Measurements from ENCODE around the gene PCDHA7. TPM values are rescaled to one million over a fixed set of nuclear protein-coding genes. Genes with fewer than 3 reads are reported as not detected.
"Not testable (repeated sequence)": the region's sequence is repeated elsewhere in the genome, so short reads cannot be mapped to it uniquely, and the experiment has no call there.

PCDHA7 gene
- total RNA-seq, 4 donors from 2014 or later, result 0.12 to 1.4 (median 0.86) TPM

GRCh38 chr5:140808889-140809291, 25.2 kb upstream of the PCDHA7 start:
- TF ChIP-seq CTCF (IDR thresholded peaks at IDR 0.05), result no peak
- no peak for ATAC-seq (ENCODE audit: low FRiP score)
- DNase-seq (ENCODE audit: low spot score), result no peak

GRCh38 chr5:140821375-140822280, 12.4 kb upstream of the PCDHA7 start, which contains the start of gene PCDHA5:
PCDHA5 (plus strand) TSS chr5:140821613.
- ATAC-seq (ENCODE audit: low FRiP score), result no peak
- DNase-seq (ENCODE audit: low spot score), result no peak
- no peak for TF ChIP-seq CTCF (IDR thresholded peaks at IDR 0.05)

GRCh38 chr5:140822281-140822629, 11.8 kb upstream of the PCDHA7 start:
- no peak for DNase-seq (ENCODE audit: low spot score)
- no peak for ATAC-seq (ENCODE audit: low FRiP score)
- no peak for TF ChIP-seq CTCF (IDR thresholded peaks at IDR 0.05)

GRCh38 chr5:140822969-140823368, 11.1 kb upstream of the PCDHA7 start:
- not testable (repeated sequence) for ATAC-seq (ENCODE audit: low FRiP score); DNase-seq (ENCODE audit: low spot score)

- TF ChIP-seq CTCF (IDR thresholded peaks at IDR 0.05), result no peak
- DNase-seq (ENCODE audit: low spot score), result no peak
- ATAC-seq (ENCODE audit: low FRiP score), result no peak
Measured at GRCh38 chr5:140823475-140823874, 10.6 kb upstream of the PCDHA7 start.

GRCh38 chr5:140827704-140828361, 6.2 kb upstream of the PCDHA7 start, which contains the start of gene PCDHA6:
PCDHA6 (plus strand) TSS chr5:140827960; CDS start chr5:140828092, 132 bp downstream.
- no peak for TF ChIP-seq CTCF (IDR thresholded peaks at IDR 0.05)
- ATAC-seq (ENCODE audit: low FRiP score), result no peak

GRCh38 chr5:140828362-140828737, 5.7 kb upstream of the PCDHA7 start:
- no peak for TF ChIP-seq CTCF (IDR thresholded peaks at IDR 0.05)
- DNase-seq (ENCODE audit: low spot score) (no peak), ATAC-seq (ENCODE audit: low FRiP score) (no peak)

More at GRCh38 chr5:140827704-140828361, 6.2 kb upstream of the PCDHA7 start, which contains the start of gene PCDHA6:
- DNase-seq (ENCODE audit: low spot score), result no peak

- not testable (repeated sequence) for DNase-seq (ENCODE audit: low spot score); ATAC-seq (ENCODE audit: low FRiP score)
Measured at GRCh38 chr5:140829511-140830501, 4.3 kb upstream of the PCDHA7 start.

- not testable (repeated sequence) for ATAC-seq (ENCODE audit: low FRiP score)
Measured at GRCh38 chr5:140834439-140835008, 455 bp downstream of the PCDHA7 start.

More at GRCh38 chr5:140834439-140835008, 455 bp downstream of the PCDHA7 start:
- DNase-seq (ENCODE audit: low spot score), result not testable (repeated sequence)
